Skin of body (tissue), 2 donors: Measurements from ENCODE around the gene RABL2A. TPM values are rescaled to one million over a fixed set of nuclear protein-coding genes. Genes with fewer than 3 reads are reported as not detected.
"Not testable (repeated sequence)": the region's sequence is repeated elsewhere in the genome, so short reads cannot be mapped to it uniquely, and the experiment has no call there.

Source experiments
- DNase-seq: peaks from one replicate; lab custom pipeline; 2025; lab: John Stamatoyannopoulos, UW
- total RNA-seq: library from RNA; depleted of rRNA; stranded (reverse); fragments of >200 nt; gene quantifications from one replicate; pipeline ENCODE4 v1.2.3, GENCODE V29; 2014

Gene RABL2A
- total RNA-seq, 1 donor from 2014 or later = 9.0 TPM

DNA sequence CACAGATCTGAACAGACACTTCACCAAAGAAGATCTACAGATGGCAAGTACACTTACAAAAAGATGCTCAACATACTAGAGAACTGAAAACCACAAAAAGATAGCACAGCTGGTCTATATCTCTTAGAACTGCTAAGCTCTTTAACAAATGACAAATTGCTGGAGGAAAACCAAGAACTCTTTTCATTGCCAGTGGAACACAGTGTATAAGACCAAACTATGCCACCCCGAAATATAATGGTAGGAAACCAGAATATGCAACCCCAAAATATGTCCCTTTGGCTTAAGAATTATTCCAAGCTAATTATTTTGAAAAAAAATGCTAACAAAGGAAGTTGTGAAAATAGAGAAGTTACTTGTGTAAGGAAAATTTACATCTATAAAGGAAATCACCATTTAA, 21.0 kb upstream of the RABL2A start:
- DNase-seq = not testable (repeated sequence)

DNA sequence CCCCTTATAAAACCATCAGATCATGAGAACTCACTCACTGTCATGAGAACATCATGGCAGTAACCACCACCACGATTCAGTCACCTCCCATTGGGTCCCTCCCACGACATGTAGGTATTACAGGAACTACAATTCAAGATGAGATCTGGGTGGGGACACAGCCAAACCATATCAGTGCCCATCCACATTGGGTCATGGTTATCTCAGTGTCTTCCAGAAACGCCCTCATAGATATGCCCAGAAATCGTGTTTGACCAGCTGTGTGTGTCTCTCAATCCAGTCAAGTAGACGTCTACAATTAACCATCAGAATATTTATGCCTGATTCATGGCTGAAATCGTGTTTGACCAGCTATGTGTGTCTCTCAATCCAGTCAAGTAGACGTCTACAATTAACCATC, 17.2 kb upstream of the RABL2A start:
- not testable (repeated sequence) for DNase-seq

DNA sequence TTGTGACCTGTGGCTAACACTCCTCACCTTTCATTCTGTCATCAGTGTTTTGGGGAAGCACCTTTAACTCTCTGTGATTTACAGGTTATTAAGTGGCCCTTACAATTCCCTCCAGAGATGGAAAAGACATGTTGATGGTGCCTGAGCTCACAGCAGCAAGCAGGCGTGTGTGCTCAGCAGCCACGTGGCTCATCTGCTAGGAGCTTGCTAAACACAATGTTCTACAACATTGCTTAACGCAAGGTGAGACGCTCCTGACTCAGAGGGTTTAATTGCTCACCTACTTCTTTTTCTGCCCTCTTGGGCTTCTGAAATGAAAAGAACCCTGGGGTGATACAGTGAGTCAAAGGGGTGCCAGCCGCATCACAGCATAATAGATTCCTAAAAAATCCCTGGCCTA, 6.1 kb upstream of the RABL2A start:
- not testable (repeated sequence) for DNase-seq

DNA sequence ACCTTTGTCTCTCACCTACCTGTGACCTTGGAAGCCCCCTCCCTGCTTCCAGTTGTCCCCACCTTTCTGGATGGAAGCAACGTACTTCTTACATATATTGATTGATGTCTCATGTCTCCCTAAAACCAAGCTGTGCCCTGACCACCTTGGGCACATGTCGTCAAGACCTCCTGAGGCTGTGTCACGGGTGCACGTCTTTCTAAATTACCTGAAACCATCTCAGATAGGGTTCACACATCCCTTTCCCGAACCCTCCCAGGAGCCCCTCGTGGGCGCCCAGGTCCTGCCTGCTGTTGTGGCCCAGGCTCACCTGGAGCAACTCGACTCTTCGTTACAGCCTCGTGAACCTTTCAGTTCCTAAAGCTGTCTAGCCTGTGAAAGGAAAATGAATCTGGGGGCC, 1.2 kb upstream of the RABL2A start:
- DNase-seq = not testable (repeated sequence)

DNA sequence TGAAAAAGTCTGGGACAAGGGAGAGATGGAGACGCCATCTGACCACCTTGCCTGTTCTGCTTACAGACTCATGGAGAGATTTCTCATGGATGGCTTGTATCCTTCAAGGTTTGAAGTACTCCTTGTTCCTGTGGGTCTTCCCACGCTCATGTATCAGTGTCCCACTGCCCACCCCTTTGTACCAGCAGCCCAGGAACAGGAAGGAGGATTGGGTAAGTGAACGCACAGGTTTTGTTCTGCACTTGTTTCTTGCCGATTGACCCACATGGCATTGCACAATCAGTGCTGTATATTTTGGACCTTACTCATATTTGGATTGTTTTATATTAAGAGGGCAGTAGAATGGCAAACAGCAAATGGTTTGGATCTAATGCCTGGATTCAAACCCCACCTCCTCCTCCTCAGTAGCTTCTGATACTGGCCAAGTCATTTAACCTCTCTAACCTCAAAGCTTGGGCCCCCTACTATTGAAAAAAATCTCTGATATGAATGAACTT, 5.8 kb downstream of the RABL2A start:
- not testable (repeated sequence) for DNase-seq

DNA sequence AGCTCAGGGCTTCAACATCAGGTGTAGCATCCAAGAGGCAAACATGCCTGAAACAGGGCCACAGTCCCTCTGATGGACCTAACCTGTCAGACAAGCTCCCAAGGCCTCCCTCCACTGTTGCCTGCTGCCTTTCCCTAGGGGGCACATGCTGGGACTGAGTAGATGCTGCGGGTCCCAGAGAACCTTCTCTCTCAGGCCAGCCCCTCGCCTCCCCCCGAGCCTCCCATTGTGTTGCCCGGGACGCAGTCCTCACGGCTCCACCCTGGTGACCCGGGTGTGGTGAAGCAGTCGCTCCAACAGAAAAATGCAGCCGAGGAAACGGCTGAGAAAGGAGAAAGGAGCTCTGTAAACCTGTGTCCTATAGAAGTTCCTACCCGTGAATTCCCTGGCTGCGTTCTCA, 8.3 kb downstream of the RABL2A start:
- DNase-seq = not testable (repeated sequence)

DNA sequence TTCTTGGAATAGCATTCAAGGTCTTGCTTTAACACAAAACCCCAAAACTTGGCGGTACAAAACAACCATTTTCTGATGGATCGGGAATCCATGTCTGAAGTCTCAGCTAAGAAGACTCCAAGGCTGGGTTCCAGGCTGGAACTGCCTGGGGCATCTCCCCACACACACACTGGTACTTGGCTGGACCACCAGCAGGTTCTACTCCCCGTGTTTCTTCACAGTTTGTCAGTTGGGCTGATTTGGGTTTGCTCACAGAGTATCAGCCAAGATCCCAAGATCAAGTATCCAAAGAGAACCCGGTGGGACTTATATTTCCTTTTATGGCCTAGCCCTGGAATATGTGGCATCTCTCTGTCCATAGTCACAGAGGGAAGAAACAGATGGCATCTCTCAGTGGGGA, 9.2 kb downstream of the RABL2A start:
- not testable (repeated sequence) for DNase-seq

DNA sequence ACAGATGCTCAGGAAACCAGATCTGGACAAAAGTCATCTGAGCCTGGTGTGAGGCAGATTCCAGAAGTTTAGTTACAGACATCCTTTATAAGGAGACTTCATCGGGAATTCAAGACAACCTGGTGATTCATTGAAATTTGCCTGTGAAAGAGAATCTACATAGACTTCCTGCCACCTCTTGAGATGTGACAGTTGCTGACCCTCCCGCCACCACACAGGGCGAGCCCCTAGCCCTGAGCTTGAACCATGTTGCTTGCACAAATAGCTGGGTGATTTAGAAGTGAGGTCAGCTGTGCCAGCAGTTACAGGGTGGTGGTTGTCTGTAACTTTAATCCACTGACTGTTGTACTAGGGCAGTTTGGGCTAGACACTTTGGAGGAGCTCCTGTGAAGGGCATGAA, 11.0 kb downstream of the RABL2A start:
- DNase-seq = not testable (repeated sequence)

DNA sequence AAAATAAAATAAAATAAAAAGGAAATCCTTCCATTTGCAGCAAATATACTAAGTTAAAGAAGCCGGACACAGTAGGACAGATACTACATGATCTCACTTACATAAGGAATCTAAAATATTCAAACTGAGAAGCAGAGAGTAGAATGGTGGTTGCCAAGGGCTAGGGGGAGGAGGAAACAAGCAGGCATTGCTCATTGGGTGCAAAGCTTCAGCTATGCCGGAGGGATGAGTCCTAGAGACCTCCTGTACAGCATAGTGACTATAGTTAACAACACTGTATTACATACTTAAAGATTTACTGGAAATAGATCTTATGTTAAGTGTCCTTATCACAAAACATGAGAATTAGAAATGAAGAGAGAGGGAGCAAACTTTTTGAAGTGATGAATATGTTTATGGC, 19.2 kb downstream of the RABL2A start:
- DNase-seq = not testable (repeated sequence)

DNA sequence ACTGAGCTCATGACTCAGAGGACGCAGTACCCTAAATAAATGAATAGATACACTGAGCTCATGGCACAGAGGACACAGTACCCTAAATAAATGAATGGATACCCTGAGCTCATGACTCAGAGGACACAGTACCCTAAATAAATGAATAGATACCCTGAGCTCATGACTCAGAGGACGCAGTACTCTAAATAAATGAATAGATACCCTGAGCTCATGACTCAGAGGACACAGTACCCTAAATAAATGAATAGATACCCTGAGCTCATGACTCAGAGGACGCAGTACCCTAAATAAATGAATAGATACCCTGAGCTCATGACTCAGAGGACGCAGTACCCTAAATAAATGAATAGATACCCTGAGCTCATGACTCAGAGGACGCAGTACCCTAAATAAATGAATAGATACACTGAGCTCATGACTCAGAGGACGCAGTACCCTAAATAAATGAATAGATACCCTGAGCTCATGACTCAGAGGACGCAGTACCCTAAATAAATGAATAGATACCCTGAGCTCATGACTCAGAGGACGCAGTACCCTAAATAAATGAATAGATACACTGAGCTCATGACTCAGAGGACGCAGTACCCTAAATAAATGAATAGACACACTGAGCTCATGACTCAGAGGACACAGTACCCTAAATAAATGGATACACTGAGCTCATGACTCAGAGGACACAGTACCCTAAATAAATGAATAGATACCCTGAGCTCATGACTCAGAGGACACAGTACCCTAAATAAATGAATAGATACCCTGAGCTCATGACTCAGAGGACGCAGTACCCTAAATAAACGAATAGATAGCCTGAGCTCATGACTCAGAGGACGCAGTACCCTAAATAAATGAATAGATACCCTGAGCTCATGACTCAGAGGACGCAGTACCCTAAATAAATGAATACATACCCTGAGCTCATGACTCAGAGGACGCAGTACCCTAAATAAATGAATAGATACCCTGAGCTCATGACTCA, 24.1 kb downstream of the RABL2A start:
- not testable (repeated sequence) for DNase-seq

DNA sequence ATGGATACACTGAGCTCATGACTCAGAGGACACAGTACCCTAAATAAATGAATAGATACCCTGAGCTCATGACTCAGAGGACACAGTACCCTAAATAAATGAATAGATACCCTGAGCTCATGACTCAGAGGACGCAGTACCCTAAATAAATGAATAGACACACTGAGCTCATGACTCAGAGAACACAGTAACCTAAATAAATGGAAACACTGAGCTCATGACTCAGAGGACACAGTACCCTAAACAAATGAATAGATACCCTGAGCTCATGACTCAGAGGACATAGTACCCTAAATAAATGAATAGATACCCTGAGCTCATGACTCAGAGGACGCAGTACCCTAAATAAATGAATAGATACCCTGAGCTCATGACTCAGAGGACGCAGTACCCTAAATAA, 25.5 kb downstream of the RABL2A start:
- not testable (repeated sequence) for DNase-seq

DNA sequence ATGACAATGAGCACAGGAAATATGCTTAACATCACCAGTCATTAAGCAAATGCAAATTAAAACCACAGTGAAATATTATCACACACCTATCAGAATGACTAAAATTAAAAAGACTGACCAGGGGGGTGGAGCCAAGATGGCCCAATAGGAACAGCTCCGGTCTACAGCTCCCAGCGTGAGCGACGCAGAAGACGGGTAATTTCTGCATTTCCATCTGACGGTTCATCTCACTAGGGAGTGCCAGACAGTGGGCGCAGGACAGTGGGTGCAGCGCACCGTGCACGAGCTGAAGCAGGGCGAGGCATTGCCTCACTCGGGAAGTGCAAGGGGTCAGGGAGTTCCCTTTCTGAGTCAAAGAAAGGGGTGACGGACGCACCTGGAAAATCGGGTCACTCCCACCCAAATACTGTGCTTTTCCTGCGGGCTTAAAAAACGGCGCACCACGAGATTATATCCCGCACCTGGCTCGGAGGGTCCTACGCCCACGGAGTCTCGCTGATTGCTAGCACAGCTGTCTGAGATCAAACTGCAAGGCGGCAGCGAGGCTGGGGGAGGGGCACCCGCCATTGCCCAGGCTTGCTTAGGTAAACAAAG, 29.1 kb downstream of the RABL2A start:
- DNase-seq = not testable (repeated sequence)

DNA sequence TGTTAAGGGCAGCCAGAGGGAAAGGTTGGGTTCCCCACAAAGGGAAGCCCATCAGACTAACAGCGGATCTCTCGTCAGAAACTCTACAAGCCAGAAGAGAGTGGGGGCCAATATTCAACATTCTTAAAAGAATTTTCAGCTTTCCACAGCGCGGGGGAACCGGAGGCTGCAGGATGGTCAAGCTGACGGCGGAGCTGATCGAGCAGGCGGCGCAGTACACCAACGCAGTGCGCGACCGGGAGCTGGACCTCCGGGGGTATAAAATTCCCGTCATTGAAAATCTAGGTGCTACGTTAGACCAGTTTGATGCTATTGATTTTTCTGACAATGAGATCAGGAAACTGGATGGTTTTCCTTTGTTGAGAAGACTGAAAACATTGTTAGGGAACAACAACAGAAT, 30.7 kb downstream of the RABL2A start:
- DNase-seq = not testable (repeated sequence)

DNA sequence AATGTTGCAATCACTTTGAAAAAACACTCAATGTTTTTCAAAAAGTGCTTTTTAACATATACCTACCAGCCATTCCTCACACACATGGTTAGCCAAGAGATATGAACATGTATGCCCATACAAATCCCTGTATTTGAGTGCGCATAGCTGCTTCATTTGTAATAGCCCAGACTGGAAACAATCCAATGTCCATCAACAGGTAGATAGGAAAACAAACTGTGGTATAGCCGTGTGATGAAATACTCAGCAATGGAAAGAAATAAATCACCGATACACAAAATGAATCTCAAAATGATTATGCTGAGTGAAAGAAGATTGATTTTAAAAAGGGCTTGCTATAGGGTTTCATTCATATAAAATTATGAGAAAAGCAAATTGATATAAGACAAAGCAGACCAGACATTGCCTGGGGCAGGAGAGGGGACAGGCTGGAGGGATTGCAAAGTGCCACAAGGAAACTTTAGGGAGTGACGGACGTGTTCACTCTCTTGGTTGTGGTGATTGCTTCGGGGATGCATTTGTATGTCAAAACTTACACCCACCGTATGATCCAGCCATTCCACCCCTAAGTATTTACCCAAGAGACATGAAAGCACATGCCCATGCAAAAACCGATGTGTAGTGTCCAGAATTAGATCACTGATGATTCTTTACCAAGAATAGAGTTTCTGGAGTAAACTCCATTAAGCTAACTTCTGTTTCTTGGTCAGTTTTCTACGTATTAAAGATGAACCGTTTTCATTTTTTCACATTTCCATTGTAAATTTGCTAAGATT, 36.4 kb downstream of the RABL2A start:
- DNase-seq = not testable (repeated sequence)

DNA sequence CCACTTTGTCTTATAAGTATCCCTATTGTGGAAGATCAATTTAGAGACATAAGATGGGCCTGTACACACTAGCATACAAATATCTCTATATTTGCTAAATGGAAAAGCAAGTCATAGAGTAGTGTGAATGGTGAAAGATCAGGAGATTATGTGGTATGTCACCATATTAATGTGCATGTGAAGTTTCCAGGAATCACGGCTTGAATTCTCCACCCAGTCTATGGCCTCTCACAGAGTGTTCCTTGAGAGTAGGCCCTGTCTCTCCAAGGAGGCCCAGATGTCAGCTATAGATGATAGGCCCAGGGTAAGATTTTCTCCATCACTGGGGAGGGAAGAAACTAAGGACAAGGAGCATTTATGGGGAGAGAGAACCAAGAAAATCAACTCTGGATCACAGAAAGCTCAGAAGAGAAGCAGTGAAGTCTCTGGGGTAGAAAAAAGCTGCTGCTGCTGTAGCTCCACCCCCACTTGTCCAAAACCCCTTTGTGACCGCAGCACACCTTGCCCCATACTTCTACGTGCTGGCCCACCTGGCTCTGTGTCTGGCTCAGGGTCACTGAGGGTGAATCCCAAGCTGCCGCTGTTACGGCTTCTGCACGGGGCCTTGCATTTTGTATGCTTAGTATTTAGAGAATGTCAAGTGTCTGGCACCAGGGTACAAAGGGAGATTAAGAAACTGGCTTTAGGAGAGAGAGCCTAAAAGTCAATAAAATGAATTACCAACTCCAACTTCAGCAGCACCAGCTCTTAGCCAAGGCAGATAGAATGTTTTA, 37.9 kb downstream of the RABL2A start:
- DNase-seq = not testable (repeated sequence)

DNA sequence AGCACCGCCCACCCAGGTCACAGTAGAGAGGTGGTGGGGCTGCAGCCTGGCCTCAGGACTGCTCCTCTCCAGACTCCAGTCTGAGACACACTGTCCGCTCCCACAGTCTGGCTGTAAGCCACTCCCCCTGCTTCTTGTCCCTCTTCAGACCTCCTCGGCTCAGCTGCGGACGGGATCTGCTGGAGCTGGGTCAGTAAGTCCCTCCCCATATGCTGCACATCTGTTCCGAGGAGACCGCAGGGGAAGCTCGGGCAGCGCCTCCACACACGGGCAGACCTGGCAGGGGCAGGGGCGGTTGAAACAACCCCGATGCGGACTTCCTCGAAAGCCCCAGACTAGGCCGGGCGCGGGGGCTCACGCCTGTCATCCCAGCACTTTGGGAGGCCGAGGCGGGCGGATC, 41.9 kb downstream of the RABL2A start:
- not testable (repeated sequence) for DNase-seq

DNA sequence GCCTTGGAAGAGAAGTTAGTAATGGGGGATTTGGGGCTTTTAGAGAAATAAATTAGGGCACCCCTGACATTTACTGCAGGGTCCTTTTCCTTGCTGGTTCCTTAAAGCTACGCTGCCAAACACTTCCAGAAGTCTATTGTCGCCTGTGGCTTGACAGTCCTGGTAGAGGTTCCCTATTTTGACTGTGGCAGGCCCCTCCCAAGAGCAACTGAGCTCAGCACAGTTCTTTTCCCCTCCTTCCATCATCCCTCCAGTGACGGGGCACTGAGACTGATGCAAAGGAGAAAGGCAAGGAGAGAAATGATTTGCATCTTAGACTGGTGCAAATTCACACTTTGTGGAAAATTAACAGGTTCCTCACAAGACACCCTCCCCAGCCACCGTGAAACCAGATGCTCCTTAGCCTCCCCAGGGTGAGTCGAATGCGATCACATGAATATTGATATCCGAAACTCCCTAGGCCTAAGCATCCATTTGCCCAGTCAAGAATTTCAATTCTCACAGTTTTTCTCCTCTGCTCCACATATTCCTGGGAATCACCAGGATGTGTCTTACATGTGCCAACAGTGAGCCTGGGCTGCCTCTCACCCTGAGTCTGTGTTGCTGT, 45.4 kb downstream of the RABL2A start:
- DNase-seq = no peak

DNA sequence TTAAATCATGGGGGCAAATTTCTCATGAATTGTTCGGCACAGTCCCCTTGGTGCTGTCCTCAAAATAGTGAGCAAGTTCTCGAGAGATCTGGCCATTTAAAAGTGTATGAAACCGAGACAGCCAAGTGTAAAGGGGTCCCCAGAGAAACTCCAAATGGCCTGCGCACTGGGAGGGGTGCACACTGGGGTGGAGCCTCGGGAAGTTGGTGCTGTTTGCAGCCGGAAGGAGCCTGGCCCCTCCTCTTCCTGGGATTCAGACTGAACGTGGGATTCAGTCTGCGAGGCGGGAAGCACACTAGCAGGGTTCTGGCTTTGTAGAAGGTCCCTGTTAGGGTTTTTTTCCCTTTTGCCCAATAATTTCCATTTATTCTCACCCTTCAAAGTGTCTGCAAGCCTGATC, 48.8 kb downstream of the RABL2A start:
- no peak for DNase-seq

DNA sequence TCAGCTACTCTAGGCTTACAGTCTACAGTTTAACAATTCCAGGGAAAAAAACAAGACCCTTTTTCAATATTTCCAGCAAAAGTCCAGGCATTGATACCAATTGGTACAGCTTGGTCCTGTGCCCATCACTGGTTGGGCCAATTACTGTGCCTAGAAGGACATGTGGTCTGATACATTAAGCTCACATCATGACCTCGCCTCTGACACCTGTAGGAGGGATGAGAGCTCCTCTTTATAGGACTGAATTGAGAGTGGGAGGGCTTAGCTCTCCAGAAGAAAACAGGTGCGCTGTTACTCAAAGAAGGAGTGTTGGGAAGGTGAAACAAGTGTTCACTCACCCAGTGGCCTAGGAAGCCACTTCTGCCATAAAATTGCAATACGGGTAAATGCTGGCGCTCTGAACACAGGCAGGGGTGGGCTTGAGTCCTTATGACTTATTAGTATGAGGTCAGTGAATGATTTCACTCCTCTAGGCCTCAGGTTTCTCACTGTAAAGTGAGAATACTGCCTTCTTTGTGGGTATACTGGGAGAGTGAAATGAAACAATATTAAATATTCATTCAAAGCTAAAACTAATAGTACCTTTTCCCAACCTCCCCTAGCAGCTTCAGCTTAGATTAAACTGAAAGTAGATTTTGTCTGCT, 49.7 kb downstream of the RABL2A start:
- DNase-seq = no peak

DNA sequence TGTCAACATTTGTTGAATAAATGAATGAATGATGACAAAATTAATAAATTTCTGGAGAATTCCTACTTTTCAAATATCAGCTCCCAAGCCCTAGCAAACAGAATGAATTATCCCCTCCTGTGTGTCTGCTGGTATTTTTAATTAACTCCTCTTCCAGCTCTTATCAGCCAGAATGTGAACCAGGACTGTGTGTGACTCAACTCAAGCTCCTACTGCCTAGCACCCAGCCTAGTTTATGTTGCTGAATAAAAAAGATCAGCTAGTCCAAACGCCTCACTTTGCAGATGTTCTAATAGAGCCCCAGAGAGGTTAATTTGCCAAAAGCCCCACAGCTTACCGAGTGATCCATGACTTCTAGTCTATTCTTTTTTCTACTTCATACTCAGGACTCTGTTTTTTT, 50.3 kb downstream of the RABL2A start:
- no peak for DNase-seq
